NCI-H1105 (cell line): ENCODE results near the gene LLPH.

Source experiments
- DNase-seq: peaks from one replicate; lab custom pipeline; 2025; lab: John Stamatoyannopoulos, UW

LLPH gene

GRCh38 chr12:66090157-66090556 lies 40.4 kb downstream of the LLPH start:
- no peak for DNase-seq

GRCh38 chr12:66087365-66087943 lies 43.1 kb downstream of the LLPH start:
- DNase-seq, result peak; percentile 42

- DNase-seq, result no peak
Measured at GRCh38 chr12:66085998-66086397, 44.6 kb downstream of the LLPH start.

GRCh38 chr12:66085213-66085612 lies 45.3 kb downstream of the LLPH start:
- DNase-seq, result no peak

GRCh38 chr12:66083766-66084165 lies 46.8 kb downstream of the LLPH start:
- no peak for DNase-seq

- no peak for DNase-seq
Measured at GRCh38 chr12:66082744-66083143, 47.8 kb downstream of the LLPH start.

GRCh38 chr12:66080791-66081190 lies 49.8 kb downstream of the LLPH start:
- no peak for DNase-seq

GRCh38 chr12:66077542-66077941 lies 53.0 kb downstream of the LLPH start:
- no peak for DNase-seq

- no peak for DNase-seq
Measured at GRCh38 chr12:66074561-66074960, 56.0 kb downstream of the LLPH start.

GRCh38 chr12:66072566-66072965 lies 58.0 kb downstream of the LLPH start:
- DNase-seq, result no peak

GRCh38 chr12:66072135-66072534 lies 58.4 kb downstream of the LLPH start:
- no peak for DNase-seq

- DNase-seq, result no peak
Measured at GRCh38 chr12:66071549-66071948, 59.0 kb downstream of the LLPH start.

- no peak for DNase-seq
Measured at GRCh38 chr12:66070378-66071120, 60.0 kb downstream of the LLPH start.

GRCh38 chr12:66066929-66067523 lies 63.5 kb downstream of the LLPH start:
- no peak for DNase-seq
